ENCODE measurements around the gene NEURL1. TPM values are rescaled to one million over a fixed set of nuclear protein-coding genes. Genes with fewer than 3 reads are reported as not detected.

The NEURL1 gene
- total RNA-seq, 4 donors from 2014 or later = 0.39 to 0.60 TPM; not detected in 2

GRCh38 chr10:103575416-103576075, 82.0 kb downstream of the NEURL1 start:
- Histone ChIP-seq H3K27ac (no peak overlapping the region), H3K4me3 (no peak overlapping the region), H3K4me1 (peaks cover 0 to 4% (median 0%) of the 10 kb centered on the region in 4 donors), H3K36me3 (no peaks in the 10 kb centered on the region), H3K9me3 (no peaks in the 10 kb centered on the region), H3K27me3 (no peaks in the 10 kb centered on the region)
- 72 to 75% methylated on average over 6 of the region's 6 CpGs for WGBS, 2 donors
- no peak for DNase-seq (ENCODE audit: low spot score in 2 of 2)
- TF ChIP-seq POLR2A (IDR thresholded peaks at IDR 0.05) = no peak
- TF ChIP-seq, protein P1, sequence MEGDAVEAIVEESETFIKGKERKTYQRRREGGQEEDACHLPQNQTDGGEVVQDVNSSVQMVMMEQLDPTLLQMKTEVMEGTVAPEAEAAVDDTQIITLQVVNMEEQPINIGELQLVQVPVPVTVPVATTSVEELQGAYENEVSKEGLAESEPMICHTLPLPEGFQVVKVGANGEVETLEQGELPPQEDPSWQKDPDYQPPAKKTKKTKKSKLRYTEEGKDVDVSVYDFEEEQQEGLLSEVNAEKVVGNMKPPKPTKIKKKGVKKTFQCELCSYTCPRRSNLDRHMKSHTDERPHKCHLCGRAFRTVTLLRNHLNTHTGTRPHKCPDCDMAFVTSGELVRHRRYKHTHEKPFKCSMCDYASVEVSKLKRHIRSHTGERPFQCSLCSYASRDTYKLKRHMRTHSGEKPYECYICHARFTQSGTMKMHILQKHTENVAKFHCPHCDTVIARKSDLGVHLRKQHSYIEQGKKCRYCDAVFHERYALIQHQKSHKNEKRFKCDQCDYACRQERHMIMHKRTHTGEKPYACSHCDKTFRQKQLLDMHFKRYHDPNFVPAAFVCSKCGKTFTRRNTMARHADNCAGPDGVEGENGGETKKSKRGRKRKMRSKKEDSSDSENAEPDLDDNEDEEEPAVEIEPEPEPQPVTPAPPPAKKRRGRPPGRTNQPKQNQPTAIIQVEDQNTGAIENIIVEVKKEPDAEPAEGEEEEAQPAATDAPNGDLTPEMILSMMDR (IDR thresholded peaks at IDR 0.05) = no peak
- no peak for TF ChIP-seq EP300 (IDR thresholded peaks at IDR 0.05)

DNA sequence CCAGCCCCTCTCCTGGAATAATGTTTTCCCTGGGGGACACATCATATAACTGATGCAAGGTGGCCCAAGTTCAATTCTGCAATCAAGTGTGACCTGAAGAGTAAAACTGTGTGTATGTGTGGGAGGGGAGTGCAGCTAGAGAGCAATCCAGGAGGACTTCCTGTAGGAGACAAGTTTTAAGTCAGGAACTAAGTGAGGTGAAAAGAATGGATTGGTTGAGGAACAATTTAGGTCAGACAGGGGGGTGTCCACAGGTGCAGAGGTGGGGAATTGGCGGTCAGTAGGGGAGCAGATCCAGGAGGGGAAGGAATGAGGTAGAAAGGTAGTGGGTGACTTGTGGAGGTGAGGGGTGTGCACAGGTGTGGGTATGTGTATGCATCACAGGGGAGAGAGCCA, 82.6 kb downstream of the NEURL1 start:
- no peaks in the 10 kb centered on the region for H3K27me3 ChIP-seq
- DNase-seq (ENCODE audit: low spot score in 2 of 2) = no peak
- no peaks in the 10 kb centered on the region for H3K9me3 ChIP-seq
- peaks cover 0 to 6% (median 0%) of the 10 kb centered on the region in 4 donors for H3K4me1 ChIP-seq
- no peak for TF ChIP-seq EP300 (IDR thresholded peaks at IDR 0.05)
- TF ChIP-seq POLR2A (IDR thresholded peaks at IDR 0.05) = no peak
- TF ChIP-seq, protein P1 (IDR thresholded peaks at IDR 0.05) = no peak
- H3K36me3 ChIP-seq = no peaks in the 10 kb centered on the region
- H3K27ac ChIP-seq = no peak overlapping the region
- 93 to 94% methylated on average over 1 of the region's 1 CpG for WGBS, 2 donors
- no peak overlapping the region for H3K4me3 ChIP-seq

DNA sequence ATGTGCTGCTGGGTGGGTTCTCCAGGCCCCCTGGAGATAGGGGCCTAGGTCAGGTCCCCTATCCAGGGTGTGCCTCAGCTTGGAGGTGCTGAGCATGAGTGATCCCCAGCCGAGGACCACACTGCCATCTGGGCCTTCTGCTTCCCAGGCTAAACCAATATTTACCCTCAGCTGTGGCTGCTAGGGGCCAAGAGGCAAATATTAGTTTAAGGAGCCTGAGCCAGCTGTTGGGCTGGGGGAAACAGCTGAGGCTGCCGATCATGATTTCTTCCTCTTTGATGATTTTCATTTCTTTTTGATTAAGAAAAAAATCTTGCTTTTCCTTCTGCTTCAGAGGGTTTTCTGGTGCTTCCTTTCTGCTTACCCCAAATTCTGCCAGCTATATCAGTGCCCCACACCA, 83.4 kb downstream of the NEURL1 start:
- 24 to 62% methylated on average over 2 of the region's 2 CpGs for WGBS, 2 donors
- no peak for DNase-seq (ENCODE audit: low spot score in 2 of 2)
- no peak overlapping the region for H3K4me3 ChIP-seq
- peaks cover 0 to 6% (median 0%) of the 10 kb centered on the region in 4 donors for H3K4me1 ChIP-seq
- H3K9me3 ChIP-seq = no peaks in the 10 kb centered on the region
- no peaks in the 10 kb centered on the region for H3K27me3 ChIP-seq
- TF ChIP-seq POLR2A (IDR thresholded peaks at IDR 0.05) = no peak
- no peak for TF ChIP-seq EP300 (IDR thresholded peaks at IDR 0.05)
- TF ChIP-seq, protein P1 (IDR thresholded peaks at IDR 0.05) = no peak
- H3K36me3 ChIP-seq = no peaks in the 10 kb centered on the region
- no peak overlapping the region for H3K27ac ChIP-seq

DNA sequence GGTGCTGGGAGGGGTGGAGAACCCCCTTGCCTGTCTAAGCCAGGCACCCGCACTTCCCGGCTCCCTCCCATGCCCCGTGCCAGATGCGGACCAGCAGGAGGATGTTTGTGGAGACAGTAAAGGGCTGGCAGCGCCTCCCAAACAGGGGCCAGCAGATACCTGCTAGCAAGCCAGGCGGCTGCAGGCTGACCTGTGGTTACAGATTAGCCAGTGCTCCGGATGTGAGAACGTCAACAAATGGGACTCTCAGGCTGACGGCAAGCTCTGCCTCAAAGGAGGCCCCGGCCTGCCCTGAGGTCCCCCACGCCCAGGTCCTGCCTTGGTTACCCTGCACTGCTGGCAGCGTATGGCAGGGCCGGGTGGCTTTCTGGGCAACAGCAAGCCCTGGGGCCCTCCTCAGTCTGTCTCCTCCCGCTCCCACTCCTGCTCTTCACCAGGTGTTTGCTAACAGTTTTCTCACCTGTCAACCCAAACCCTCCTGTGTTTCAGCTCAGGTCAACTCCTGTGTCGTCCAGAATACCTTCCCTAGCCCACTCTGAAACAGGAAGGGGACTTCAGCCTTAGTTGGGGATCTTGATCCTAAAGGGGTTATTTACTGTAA, 85.4 kb downstream of the NEURL1 start:
- TF ChIP-seq EP300 (IDR thresholded peaks at IDR 0.05) (no peak), POLR2A (IDR thresholded peaks at IDR 0.05) (no peak)
- TF ChIP-seq, protein P1 (IDR thresholded peaks at IDR 0.05) = no peak
- H3K27me3 ChIP-seq = no peaks in the 10 kb centered on the region
- DNase-seq (ENCODE audit: low spot score in 2 of 2) = no peak
- H3K4me3 ChIP-seq = no peak overlapping the region
- H3K36me3 ChIP-seq = no peaks in the 10 kb centered on the region
- H3K27ac ChIP-seq = no peak overlapping the region
- WGBS, 2 donors = 74 to 82% methylated on average over 11 to 15 of the region's 15 CpGs
- peaks cover 0 to 6% (median 0%) of the 10 kb centered on the region in 4 donors for H3K4me1 ChIP-seq
- no peaks in the 10 kb centered on the region for H3K9me3 ChIP-seq

DNA sequence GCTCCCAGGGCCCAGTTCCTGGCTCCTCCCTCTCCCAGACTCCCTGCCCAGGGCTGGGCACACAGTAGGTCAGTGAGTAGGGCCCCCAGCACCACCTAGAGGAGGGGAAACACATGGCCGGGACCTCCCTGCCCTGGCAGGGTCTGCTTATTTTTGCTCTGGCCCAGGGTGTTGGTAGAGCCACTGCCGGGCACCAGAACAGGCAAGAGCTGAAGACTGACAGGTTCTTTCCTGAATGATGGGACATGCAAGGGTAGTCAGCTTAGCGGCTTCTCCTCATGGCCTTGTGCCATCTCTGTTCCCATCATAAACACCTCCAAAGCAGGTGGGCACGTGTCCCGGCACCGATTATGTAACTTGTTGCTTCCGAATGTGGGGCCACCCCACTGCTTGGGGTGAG, 86.5 kb downstream of the NEURL1 start:
- DNase-seq (ENCODE audit: low spot score in 2 of 2) = no peak
- H3K9me3 ChIP-seq = no peaks in the 10 kb centered on the region
- H3K4me3 ChIP-seq = no peak overlapping the region
- H3K36me3 ChIP-seq = peaks cover 0 to 5% (median 0%) of the 10 kb centered on the region in 3 donors
- 72 to 84% methylated on average over 7 of the region's 7 CpGs for WGBS, 2 donors
- TF ChIP-seq POLR2A (IDR thresholded peaks at IDR 0.05) (no peak), EP300 (IDR thresholded peaks at IDR 0.05) (no peak)
- TF ChIP-seq, protein P1 (IDR thresholded peaks at IDR 0.05) = no peak
- H3K27ac ChIP-seq = no peak overlapping the region
- H3K4me1 ChIP-seq = peaks cover 0 to 14% (median 0%) of the 10 kb centered on the region in 4 donors
- H3K27me3 ChIP-seq = no peaks in the 10 kb centered on the region

Data from tibial nerve (tissue), 4 donors.